ENCODE measurements around the gene PPP4R4.
"Not testable (repeated sequence)": the region's sequence is repeated elsewhere in the genome, so short reads cannot be mapped to it uniquely, and the experiment has no call there.

PPP4R4 gene

GRCh38 chr14:94177806-94178205 lies 3.7 kb downstream of the PPP4R4 start:
- DNase-seq (ENCODE audit: low spot score) = no peak

- DNase-seq (ENCODE audit: low spot score) = no peak
Measured at GRCh38 chr14:94179244-94179643, 5.1 kb downstream of the PPP4R4 start.

GRCh38 chr14:94180655-94181271 lies 6.6 kb downstream of the PPP4R4 start:
- DNase-seq (ENCODE audit: low spot score) = peak; percentile 50

- no peak for DNase-seq (ENCODE audit: low spot score)
Measured at GRCh38 chr14:94181835-94182234, 7.7 kb downstream of the PPP4R4 start.

GRCh38 chr14:94192536-94192935 lies 18.4 kb downstream of the PPP4R4 start:
- no peak for DNase-seq (ENCODE audit: low spot score)

GRCh38 chr14:94193776-94194175 lies 19.7 kb downstream of the PPP4R4 start:
- DNase-seq (ENCODE audit: low spot score) = no peak

GRCh38 chr14:94196057-94196456 lies 21.9 kb downstream of the PPP4R4 start:
- no peak for DNase-seq (ENCODE audit: low spot score)

GRCh38 chr14:94203473-94204210 lies 29.5 kb downstream of the PPP4R4 start:
- DNase-seq (ENCODE audit: low spot score) = no peak

GRCh38 chr14:94213021-94213420 lies 38.9 kb downstream of the PPP4R4 start:
- DNase-seq (ENCODE audit: low spot score) = no peak

- no peak for DNase-seq (ENCODE audit: low spot score)
Measured at GRCh38 chr14:94213741-94214140, 39.6 kb downstream of the PPP4R4 start.

- no peak for DNase-seq (ENCODE audit: low spot score)
Measured at GRCh38 chr14:94217116-94217515, 43.0 kb downstream of the PPP4R4 start.

- DNase-seq (ENCODE audit: low spot score) = not testable (repeated sequence)
Measured at GRCh38 chr14:94218198-94218886, 44.2 kb downstream of the PPP4R4 start.

- no peak for DNase-seq (ENCODE audit: low spot score)
Measured at GRCh38 chr14:94224040-94224439, 49.9 kb downstream of the PPP4R4 start.

- no peak for DNase-seq (ENCODE audit: low spot score)
Measured at GRCh38 chr14:94225460-94226378, 51.6 kb downstream of the PPP4R4 start.

- DNase-seq (ENCODE audit: low spot score) = no peak
Measured at GRCh38 chr14:94227029-94227428, 52.9 kb downstream of the PPP4R4 start.

GRCh38 chr14:94237046-94237445 lies 62.9 kb downstream of the PPP4R4 start:
- no peak for DNase-seq (ENCODE audit: low spot score)

- DNase-seq (ENCODE audit: low spot score) = no peak
Measured at GRCh38 chr14:94237983-94238382, 63.9 kb downstream of the PPP4R4 start.

GRCh38 chr14:94239406-94239805 lies 65.3 kb downstream of the PPP4R4 start:
- no peak for DNase-seq (ENCODE audit: low spot score)

GRCh38 chr14:94244182-94244581 lies 70.1 kb downstream of the PPP4R4 start:
- DNase-seq (ENCODE audit: low spot score) = no peak

- not testable (repeated sequence) for DNase-seq (ENCODE audit: low spot score)
Measured at GRCh38 chr14:94264195-94264594, 90.1 kb downstream of the PPP4R4 start.

GRCh38 chr14:94267352-94267751 lies 93.2 kb downstream of the PPP4R4 start:
- DNase-seq (ENCODE audit: low spot score) = no peak

- not testable (repeated sequence) for DNase-seq (ENCODE audit: low spot score)
Measured at GRCh38 chr14:94268582-94268981, 94.5 kb downstream of the PPP4R4 start.

All from CD4-positive, alpha-beta T cell treated with Interleukin-6 at 100 ng/mL for 8 hours (primary cell).